CD4-positive, alpha-beta T cell treated with Interleukin-10 for 1 hour (primary cell): ENCODE data around the gene SHH.

Source experiments
- DNase-seq: peaks from one replicate; pipeline ENCODE4 v3.0.0-alpha.2; 2020

Gene SHH

DNA sequence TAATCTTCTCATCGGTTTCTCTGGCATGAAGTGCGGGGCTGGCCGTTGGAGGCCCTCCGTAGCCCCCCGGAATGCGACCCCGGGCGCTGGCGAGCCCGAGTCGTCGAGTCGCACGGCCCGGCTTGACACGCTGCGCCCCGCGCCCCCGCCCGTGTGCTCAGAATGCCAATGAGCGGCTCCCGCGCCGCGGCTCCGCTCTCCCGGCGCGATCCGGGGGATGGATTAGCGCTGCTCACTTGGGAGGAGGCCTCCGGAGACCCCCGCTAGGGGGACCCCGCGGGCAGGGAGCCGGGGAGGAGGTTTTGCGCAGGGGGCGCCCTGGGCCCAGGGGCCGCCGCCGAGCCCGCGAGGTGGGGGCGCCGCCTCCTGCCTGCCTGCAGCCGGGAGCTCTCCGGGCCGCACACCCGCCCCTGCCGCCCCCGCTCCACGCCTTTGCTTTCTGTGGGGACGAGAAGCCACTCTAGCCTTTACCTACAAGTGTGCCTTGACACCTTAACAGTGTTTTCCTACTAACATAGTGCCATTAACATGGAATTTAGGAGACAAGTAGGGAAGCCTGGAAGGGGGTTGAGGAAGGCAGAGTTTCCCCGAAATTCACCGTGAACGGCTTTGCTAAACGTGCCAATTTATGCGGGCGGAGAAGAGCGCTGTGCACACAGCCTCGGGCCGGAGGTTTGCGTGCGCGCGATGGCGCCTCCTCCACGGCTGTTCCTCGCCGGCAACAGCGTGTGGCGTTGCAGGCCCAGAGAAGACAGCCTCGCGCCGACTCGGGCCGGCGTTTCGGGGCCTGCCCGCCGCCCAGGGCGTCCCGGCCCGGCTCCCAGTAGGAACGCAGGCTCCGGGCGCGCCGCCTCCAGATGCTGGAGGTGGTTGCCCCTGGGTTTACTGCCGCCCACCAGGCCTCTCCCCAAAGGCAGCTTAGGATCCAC is 7.1 kb downstream of the SHH start:
- DNase-seq = peak; percentile 41

DNA sequence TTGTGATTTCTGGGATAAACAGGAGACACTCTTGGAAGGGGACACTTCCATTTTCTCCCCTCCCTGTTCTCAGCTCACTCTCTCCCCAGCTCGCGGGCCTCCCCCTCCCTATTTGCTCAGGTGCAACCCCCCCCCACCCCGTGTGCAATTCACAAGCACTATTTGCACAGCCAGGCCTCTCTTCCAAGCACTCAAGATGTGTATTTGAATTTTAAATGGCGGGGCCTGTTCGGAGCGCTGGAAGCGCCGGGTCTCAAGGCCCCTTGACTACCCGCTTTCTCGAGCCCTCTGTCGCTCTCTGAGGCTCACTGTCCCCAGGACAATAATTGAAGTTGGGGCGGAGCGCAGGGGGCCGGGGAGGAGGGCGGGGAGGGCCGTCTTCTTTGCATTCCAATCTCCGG is 7.8 kb downstream of the SHH start:
- no peak for DNase-seq

DNA sequence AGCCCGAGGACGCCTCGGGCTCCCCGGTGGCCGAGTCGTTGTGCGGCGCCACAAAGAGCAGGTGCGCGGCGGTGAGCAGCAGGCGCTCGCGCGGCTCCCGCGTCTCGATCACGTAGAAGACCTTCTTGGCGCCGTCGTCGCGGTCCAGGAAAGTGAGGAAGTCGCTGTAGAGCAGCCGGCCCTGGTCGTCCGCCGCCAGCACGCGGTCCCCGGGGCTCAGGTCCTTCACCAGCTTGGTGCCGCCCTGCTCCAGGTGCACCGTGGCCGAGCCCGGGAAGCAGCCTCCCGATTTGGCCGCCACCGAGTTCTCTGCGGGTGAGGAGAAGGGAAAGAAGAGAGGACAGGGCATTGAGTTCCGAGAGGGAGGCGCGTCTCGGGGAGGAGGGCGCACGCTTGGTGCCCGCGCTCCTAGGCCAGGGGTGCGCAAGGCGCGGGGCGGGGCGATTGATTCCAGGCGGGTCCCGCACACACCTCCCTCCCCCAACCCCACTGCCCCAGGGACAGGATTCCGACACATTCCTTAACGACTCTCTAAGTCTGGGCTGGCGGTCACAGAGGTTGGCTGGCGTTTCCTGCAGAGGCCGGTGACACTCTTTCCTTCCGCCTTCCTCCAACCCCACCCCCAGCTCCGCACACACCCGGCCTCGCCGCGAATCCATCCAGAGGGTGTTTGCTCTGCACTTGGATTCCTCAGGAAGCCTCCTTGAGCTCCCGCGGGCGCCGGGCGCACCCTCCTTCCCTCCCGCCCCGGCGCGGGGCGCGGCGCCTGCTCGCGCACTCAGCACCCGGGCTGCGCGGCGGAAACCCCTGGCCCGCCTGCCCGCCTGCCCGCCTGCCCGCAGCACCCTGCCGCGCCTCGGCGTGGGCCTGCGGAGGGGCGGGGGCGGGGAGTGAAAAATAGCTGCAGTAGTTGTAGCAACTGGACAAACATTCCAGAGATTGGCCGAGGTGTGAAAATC is 8.6 kb downstream of the SHH start:
- DNase-seq = no peak

DNA sequence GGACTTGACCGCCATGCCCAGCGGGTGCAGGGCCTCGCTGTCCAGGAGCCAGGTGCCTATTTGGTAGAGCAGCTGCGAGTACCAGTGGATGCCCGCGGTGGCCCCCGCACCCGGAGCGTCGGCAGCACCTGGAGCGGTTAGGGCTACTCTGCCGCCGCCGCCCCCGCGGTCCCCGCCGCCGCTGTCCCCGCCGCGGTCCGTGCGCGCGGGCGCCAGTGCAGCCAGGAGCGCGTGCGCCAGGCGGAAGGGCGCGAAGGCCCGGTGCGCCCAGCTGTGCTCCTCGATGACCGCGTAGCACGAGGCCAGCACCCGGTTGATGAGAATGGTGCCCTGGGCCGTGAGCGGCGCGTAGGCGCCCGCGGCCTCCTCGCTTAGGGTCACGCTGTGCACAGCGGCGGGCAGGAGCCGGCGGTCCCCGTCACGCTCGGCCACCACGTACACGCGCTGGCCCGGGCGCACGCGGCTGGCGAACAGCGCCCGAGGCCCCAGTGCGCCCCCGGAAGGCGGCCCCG is 9.3 kb downstream of the SHH start:
- no peak for DNase-seq

DNA sequence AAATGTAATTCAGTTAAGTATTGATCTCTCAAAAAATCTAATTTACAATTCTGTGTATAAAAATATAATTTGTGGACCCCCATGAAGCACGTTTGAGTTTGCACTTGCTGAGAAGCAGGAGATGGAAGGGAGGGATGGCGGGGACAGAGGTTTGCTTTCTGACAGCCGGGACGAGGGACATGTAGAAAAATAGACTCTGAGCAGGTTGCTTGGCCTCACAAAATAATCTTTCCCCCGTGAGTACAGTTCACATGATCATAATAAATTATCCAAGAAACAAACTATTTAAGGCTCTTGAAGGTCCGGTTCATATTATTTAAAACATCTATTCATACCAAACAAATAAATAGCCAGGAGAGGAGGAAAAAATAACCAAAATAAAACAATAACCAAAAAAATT is 10.0 kb downstream of the SHH start:
- DNase-seq = no peak

DNA sequence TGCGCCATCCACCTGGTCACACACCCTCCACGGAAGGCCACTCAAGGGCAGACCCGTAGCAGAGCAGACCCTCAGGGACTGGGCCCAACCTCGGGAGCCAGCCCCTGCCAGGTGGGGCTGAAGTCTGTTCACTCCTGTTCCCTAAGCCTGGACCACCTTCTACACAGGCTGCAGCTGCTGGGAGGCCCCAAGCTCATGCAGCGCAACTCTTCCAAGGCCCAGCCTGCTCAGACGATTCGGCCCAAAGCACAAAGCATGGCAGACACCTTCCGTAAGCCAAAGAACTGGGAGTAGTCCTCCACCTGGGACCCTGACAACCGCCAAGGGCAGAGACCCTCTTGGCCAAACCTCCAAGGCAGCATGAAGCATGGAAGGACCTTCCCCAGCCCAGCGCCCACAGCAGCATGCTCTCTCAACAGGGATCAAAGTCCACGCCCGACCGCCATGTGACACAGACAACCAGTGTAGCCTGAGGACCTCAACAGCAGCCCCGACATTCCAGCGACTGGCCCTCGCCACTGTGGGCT is 11.5 kb downstream of the SHH start:
- DNase-seq = no peak

DNA sequence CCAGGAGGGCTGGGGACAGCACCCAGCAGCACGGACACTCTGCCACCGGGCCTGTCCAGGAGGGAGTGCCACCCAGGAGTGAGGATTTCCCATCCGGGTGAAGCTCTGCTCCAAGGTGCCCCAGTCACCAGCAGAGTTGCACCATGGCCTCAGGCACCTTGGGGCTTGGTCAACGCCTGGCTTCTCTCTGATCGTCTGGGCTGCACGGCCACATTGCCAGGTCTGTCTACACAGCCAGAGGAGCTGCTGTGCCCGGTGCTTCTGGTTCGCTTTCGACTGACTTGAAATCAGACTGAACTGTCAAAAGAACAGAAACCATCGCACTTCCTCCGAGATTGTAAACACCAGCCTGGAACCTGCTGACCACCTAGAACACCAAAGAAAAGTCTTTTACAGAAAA is 12.0 kb downstream of the SHH start:
- DNase-seq = no peak

DNA sequence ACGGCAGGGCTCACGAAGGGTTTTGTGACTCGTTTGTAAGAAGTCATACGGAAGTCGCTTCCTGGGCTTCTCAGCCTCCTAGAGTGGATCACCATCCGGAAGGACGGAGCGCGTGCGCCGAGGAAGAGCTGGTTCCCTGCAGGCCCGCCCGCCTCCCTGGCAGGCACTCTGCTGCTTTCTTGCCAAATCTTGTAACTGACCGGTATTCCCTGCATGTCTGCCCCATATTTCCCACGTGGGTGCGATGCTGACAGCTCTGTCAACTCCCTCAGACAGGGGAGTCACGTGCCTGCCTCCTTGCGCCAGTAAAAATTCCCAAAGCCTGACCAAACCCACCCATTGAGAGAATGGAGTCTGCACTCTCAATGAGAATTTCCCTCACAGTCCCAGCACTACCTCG is 12.7 kb downstream of the SHH start:
- DNase-seq = no peak

DNA sequence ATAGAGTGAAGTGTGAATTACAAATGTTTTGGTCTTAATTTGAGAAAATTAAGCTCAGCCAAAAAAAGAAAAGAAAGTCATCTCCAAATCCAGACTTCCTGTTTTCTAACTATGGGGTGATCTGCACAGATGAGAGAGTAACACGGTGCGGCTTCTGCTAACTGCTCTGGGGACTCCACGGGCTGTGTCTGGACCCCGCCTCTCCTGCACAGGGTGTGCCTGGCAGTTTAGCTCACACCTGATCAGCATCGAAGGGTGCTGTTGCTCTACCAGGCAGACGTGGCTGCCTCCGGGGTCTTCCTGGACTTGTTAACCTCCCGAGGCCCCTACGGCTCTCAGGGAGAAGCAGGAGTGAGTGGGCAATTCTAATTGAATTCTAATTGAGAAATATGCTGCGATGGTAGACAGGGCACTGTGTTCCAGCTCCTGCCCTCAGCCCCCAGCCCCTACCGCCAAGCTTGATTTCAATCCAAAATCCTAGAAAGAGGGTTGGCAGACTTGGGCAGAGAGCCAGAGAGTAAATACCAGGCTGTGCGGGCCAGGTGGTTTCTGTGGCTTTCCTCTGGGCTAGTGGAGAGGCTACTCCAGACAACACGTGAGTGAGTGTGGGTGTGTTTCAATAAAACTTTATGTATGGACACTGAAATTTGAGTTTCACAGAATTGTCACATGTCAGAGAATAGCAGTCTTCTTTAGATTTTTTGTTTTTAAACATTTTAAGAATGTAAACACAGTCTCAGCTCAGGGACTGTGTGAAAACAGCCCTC is 13.4 kb downstream of the SHH start:
- DNase-seq = no peak

DNA sequence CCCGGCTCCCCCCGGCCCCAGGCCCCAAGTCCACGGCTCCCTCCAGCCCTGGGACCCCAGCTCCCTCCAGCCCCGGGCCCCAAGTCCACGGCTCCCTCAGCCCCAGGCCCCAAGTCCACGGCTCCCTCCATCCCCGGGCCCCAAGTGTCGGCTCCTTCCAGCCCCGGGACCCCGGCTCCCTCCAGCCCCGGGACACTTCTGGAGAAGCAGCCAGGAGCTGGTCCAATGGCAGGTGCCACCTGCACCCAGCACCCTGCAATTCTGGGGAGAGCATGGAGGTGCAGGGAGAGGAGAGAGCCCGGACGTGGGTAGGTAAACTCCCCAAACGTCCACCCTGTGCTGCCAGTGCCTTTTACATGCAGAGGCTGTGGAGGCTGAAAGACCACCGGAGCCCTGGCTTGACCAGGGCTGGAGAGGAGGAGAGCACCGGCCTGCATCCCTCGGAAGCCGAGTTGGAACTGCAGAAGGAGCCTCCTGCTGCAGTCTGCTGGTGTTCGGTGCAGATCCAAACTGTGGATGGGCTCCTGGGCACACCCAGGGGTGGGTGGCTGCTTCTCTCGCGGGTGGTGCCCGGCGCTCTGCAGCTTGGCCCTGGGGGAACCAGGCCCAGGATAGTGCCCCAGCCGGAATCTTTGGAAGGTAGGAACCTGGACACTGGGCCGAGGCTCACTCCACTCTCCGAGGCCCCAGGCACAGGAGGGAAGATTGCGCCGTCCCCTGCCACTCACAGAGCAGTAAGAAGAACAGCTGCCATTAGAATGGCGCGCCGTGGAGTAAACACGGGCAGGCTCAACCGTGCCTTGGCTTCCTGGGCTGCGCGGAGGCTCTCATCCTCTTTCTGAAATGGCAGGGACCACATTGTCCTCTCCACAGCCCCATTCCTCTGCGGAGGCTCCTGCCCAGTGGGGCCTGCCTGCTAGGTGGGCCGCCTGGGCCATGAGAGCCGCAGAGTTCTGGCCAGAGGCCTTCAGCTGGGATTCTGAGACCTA is 14.7 kb downstream of the SHH start:
- no peak for DNase-seq

DNA sequence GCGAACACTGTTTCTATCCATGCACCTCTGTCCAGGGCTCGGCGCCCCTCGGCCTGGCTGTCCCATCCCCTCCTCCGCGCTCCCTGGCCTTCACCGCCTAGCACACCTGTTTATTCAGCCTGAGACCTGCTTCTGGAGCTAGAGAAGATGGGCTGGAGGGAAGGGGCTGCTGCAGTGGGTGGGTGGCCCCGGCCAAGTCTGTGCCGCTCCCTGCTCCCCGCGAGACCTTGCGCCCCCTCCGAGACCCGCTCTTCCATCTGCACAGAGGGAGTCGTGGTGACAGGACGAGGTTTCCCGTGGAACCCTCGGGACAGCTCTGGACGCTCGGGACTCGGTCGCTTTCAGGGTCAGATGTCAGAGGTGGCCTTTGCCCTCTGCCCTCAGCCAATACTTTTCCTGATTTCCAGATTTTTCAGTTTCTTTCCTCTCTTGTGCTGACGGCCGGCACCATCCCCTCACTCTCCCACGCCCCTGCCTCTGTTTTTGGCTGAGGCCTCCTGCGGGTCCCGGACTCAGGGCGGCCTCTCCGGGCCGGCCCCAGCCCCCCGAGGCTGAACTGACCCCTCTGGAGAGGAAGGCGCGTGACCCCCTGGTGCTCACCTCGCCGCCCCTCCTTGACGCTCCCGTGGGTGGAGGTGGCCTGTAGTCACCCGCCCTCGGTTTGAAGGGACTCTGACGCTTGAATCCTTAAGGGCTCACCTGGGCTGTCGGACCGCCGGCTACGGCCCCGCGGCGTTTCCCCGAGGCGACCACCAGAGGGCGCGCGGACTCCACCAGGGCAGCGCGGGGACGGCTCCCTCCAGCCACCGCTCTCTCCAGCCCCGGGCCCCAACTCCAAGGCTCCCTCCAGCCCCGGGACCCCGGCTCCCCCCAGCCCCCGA is 15.6 kb downstream of the SHH start:
- DNase-seq = peak; percentile 58

DNA sequence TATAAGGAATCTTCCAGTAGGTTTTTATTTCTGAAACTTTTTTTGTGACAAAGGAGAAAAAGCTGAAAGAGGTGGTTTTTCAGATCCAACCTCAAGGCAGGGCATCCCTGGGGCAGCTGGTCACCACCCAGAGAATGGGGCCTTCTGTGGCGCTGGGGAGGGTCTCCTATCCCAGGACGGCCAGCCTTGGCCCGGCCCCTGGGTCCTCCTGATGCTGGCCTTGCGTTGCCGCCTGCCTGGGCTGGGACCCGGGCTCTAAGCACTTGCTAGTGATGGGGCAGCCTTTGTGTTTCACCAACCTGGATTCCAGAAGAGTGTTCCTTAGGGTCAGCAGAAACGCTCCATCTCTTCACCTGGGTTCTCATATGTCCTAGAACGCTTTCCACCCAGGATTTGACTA is 16.3 kb downstream of the SHH start:
- DNase-seq = no peak

DNA sequence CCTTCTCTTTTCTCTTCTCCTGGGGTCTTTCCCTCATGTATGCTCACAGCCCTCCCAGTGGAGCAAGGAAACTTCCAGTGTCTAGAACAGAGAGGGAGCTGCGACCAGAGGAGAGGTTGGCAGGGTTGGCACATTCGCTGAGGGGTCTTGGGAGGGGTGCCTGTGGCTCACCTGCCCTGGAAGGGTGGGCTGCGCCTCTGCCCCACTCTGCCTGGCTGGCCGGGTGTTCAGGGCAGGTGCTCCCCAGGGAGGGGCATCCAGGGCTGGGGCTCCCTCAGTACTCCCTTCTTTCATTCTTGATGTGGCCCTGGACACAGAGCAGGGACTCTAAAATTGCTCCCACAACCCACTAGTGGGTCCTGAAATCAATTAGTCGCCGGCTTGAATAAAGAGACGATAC is 16.9 kb downstream of the SHH start:
- DNase-seq = no peak

DNA sequence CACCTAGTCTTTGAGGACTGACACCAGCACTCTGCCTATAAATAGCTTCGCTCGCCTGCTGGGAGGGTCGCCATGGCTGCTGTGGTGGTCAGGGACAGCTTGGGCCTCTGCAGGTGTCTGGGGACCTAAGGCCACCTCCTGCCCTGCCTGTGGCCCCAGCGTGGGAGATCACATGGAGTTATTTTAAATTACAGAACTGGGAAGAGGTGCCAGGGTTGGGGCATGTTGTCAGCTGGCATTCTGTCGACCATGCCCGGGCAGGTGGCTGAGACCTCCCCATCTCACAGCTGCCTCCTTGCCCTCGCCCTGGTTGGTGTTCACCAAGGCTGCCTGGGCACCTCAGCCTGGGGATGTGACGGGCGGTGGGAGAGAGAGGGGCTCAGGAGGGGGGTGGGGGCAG is 18.1 kb downstream of the SHH start:
- no peak for DNase-seq

DNA sequence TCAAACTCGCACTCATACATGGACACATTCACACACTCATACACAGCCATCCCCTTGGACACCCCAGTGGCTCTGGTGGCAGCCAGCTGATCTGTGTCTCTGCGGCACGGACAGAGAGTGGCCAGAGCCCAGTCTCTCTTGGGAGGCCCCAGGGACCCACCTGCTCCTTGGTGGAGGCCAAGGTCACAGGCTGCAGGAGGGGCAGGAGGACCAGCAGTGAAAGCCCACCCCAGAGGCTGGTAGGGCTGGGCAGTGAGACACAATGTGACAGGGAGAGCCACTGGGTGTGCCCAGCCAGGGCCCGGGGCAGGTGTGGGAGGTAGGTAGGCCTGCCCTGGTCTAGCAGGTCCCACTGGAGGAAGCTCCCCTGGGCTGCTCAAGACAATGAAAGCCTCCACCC is 18.5 kb downstream of the SHH start:
- DNase-seq = no peak

DNA sequence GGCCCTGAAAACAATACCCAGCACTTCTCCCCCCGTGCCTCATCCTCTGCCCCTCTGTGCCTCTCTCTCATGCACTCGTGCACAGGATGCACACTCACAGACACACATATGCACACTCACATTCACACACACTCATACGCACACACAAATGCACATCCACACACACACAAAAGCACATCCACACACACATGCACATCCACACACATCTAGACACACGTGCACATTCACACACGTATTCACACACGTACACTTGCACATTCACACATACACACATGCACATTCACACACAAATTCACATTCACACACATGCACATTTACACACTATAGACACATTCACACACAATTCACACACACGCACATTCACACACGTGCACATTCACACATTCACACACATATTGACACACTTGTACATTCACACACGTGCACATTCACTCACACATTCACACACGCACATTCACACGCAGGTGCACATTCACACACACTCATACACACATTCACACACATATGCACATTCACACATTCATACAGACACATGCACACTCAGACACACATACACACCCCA is 19.2 kb downstream of the SHH start:
- DNase-seq = no peak

DNA sequence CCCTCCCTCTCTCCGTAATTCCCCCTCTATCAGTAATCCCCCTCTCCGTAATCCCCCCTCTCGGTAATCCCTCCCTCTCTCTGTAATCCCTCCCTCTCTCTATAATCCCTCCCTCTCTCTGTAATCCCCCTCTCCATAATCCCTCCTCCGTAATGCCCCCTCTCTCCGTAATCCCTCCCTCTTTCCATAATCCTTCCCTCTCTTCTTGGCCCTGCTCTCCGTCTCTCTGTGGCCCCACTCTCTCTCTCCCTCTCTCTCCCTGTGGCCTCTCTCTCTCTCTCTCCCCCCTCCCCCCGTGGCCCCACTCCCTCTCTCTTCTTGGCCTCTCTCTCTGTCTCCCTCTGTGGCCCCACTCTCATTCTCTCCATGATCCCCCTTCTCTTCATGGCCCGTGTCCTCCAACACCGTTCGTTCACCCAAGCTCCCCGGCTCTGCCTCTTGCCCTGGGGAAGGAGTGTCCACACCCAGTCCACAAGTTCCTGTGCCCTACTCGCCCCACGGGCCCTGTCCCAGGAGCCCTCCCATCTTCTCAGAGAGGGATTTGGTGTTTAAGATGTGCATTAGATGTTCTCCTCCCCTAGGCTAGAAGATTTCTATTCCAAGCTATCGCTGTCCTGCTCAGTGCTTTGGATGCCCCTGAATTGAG is 19.8 kb downstream of the SHH start:
- DNase-seq = no peak

DNA sequence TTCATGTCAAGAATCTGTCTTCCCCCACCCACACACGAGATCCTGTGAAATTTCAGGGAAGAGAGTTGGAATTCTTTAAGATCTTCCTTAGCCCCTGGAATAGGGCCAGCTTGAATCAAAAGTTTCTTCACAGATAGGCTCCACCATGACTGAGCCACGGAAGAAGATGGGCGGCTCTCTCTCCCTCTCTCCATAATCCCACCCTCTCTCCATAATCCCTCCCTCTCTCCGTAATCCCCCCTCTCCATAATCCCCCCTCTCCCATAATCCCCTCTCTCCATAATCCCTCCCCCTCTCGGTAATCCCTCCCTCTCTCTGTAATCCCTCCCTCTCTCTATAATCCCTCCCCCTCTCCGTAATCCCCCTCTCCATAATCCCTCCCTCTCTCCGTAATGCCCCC is 20.4 kb downstream of the SHH start:
- no peak for DNase-seq

DNA sequence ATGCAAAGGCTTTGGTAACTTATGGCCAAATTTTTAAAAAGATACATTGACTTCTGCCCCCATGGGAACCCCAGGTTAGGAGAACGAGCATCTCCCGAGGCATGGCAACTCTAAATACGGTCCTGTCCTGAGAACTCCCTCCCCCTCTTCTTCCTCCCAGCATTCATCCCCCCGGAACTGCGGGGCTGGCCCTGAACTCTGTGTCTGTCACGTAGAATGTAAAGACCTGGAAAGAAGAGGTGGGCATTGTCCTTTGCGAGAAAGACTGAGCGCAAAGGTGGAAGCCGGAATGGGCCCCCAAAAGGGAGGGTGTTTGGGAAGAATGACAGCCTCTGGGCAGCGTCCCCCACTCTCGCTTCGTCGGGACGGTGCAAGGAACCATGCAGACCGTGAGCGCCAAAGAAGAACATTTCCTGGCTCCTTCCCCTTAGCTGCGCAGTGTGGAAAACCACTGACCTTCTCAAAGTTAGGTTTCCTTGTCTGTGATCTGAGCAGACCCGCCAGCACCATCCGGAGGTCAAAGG is 21.0 kb downstream of the SHH start:
- no peak for DNase-seq
